ENCODE measurements around the gene LEMD1.

GRCh38 chr1:205424901-205425600 is 3.2 kb upstream of the LEMD1 start:
- TF ChIP-seq CTCF (IDR thresholded peaks at IDR 0.05 in 8 of 11, conservative IDR thresholded peaks at IDR 0.05 in 3 of 11) (no peak), POLR2A (IDR thresholded peaks at IDR 0.05) (no peak)

Measured in spleen (tissue), 7 donors.